Measurements from ENCODE around the gene CCDC149. TPM values are rescaled to one million over a fixed set of nuclear protein-coding genes. Genes with fewer than 3 reads are reported as not detected.

The CCDC149 gene
- total and polyA plus RNA-seq, 2 of the 8 experiments (the other 6 are each of a cell fraction or from before 2014, with no cell fraction given), result 2.2 to 5.6 TPM

DNA sequence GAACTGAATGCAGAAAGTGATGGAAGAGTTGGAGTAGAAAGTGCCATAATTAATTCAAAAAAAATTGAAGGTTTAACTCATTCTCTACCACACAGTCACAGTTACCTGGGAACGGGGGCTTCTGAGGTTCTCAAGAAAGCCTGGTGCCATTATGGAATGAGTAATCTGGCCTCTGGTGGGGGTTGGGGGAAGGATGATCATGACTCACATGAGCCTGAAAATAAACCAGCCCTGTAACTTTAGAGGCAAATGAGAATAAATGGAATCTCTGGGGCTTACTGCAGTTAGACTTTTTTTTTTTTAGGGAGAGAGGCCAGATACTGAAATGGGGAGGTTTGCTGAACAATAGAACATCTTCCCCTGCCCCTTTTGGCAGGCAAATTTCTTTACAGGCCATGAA is 62.2 kb downstream of the CCDC149 start:
- Histone ChIP-seq H2BK12ac (ENCODE audit: low read depth, low read length) (no peak overlapping the region), H3K9me3 (ENCODE audit: insufficient read depth in 2 of 2, low read depth in 1 of 2, low read length in 1 of 2) (no peaks in the 10 kb centered on the region), H4K5ac (ENCODE audit: insufficient read length, low read depth, low read length) (no peak overlapping the region), H2AK5ac (ENCODE audit: low read depth, low read length) (no peak overlapping the region), H3K27me3 (replicated peaks in 1 of 4; ENCODE audit: control insufficient read depth in 3 of 4, extremely low read depth in 1 of 4, insufficient read depth in 3 of 4, low read length in 3 of 4) (no peaks in the 10 kb centered on the region), H4K91ac (replicated peaks; ENCODE audit: insufficient read length, low read length) (no peak overlapping the region), H3K56ac (replicated peaks; ENCODE audit: insufficient read length, low read depth, low read length) (no peak overlapping the region), H4K20me1 (replicated peaks in 1 of 2; ENCODE audit: control insufficient read depth in 1 of 2, insufficient read depth in 2 of 2, low read length in 2 of 2) (no peaks in the 10 kb centered on the region), H4K8ac (ENCODE audit: extremely low read depth, insufficient read depth, low read length) (no peak overlapping the region), H2BK20ac (ENCODE audit: low read length) (no peak overlapping the region), H3K79me1 (ENCODE audit: low read depth, low read length) (no peaks in the 10 kb centered on the region), H3K79me2 (ENCODE audit: control insufficient read depth in 1 of 2, insufficient read depth in 2 of 2, low read length in 2 of 2) (no peaks in the 10 kb centered on the region), H3K23me2 (ENCODE audit: low read depth, low read length) (no peaks in the 10 kb centered on the region; the same call in 1 of the 2 replicates), H3K4me1 (replicated peaks in 1 of 4; ENCODE audit: control insufficient read depth in 3 of 4, insufficient read depth in 4 of 4, low read length in 3 of 4) (peaks cover 0 to 5% (median under 1%) of the 10 kb centered on the region in 4 experiments; a peak in 1 of 7 replicates), H2BK120ac (replicated peaks; ENCODE audit: low read depth, low read length) (no peak overlapping the region), H3K14ac (ENCODE audit: insufficient read length) (no peak overlapping the region), H3K4me3 (ENCODE audit: extremely low read depth in 1 of 4, insufficient read depth in 2 of 4, low read depth in 3 of 4, low read length in 4 of 4) (no peak overlapping the region), H3K4ac (replicated peaks; ENCODE audit: insufficient read length, low read depth, low read length) (no peak overlapping the region), H2BK5ac (ENCODE audit: low read depth, low read length) (no peak overlapping the region), H3K9ac (replicated peaks in 1 of 4; ENCODE audit: extremely low read depth in 1 of 4, low read depth in 3 of 4, low read length in 3 of 4) (no peak overlapping the region), H3K23ac (ENCODE audit: insufficient read length) (no peak overlapping the region), H2AFZ (ENCODE audit: low read length) (no peak overlapping the region), H3K4me2 (ENCODE audit: insufficient read depth in 1 of 2, low read depth in 2 of 2, low read length in 2 of 2) (no peak overlapping the region), H3K27ac (ENCODE audit: low read depth, low read length) (no peak overlapping the region), H3K36me3 (ENCODE audit: control insufficient read depth in 2 of 4, insufficient read depth in 4 of 4, low read length in 3 of 4) (no peaks in the 10 kb centered on the region), H2BK15ac (ENCODE audit: low read length) (no peak overlapping the region), H3K18ac (ENCODE audit: extremely low read depth, low read length) (no peak overlapping the region)
- CTCF ChIA-PET (ENCODE audit: partially characterized antibody), result interaction anchor here (0.8 kb wide), 1 partner anchor 17 kb away, joined by 3 read pairs; no protein-coding TSS in a partner anchor
- POLR2A ChIA-PET (ENCODE audit: partially characterized antibody), result no interaction called here
- 91% methylated on average over 1 of the region's 1 CpG; no CpG with 5 or more reads in 1 of the 2 experiments for WGBS, 2 experiments (ENCODE audit: extremely low coverage in 1 of 2, insufficient coverage in 1 of 2, insufficient read length in 1 of 2, insufficient replicate concordance in 2 of 2, low coverage in 1 of 2, low lambda C conversion rate in 2 of 2, missing lambda C conversion rate in 1 of 2)
- TF ChIP-seq CBX5 (IDR thresholded peaks at IDR 0.05; ENCODE audit: low read depth, low read length) (no peak), BCL11A (IDR thresholded peaks at IDR 0.05; ENCODE audit: low read depth in 2 of 2, low read length in 2 of 2) (no peak), GTF2F1 (IDR thresholded peaks at IDR 0.05; ENCODE audit: borderline replicate concordance, low read depth, low read length) (no peak)
- FAIRE-seq (no peak), DNase-seq (ENCODE audit: low read depth in 1 of 2, low spot score in 2 of 2) (no peak)
